Measurements from ENCODE around the gene GAL3ST1. TPM values are rescaled to one million over a fixed set of nuclear protein-coding genes. Genes with fewer than 3 reads are reported as not detected.

The GAL3ST1 gene
- total and polyA plus RNA-seq, 2 of the 8 experiments (the other 6 are each of a cell fraction or from before 2014, with no cell fraction given): 11.0 to 32.5 TPM

GRCh38 chr22:30603801-30604200 is 29.3 kb upstream of the GAL3ST1 start (continued):
- TF ChIP-seq TEAD4 (IDR thresholded peaks at IDR 0.05; ENCODE audit: low read depth, low read length) (no peak), SP2 (IDR thresholded peaks at IDR 0.05; ENCODE audit: low read length) (no peak)

Data from H1 (cell line).